Skeletal muscle satellite cell (primary cell): ENCODE measurements around the gene TEAD1.
A peak's percentile ranks its signal among the peaks of the same experiment; 100 is the strongest.

Experiments
- H3K27me3 ChIP-seq: 2 replicates; pipeline ENCODE4 v1.7.0; 2013; ENCODE audit warnings: low read length; ENCODE audit not compliant: control insufficient read depth, insufficient read depth
- H3K36me3 ChIP-seq: 2 replicates; pipeline ENCODE4 v1.7.0; 2013; ENCODE audit warnings: mild to moderate bottlenecking, control low read depth, low read length; ENCODE audit not compliant: insufficient read depth
- H3K4me1 ChIP-seq: 2 replicates; pipeline ENCODE4 v1.7.0; 2013; ENCODE audit warnings: low read length; ENCODE audit not compliant: control insufficient read depth, insufficient read depth
- H3K4me2 ChIP-seq: 2 replicates; pipeline ENCODE4 v1.7.0; 2013; ENCODE audit warnings: mild to moderate bottlenecking, low read length
- H3K4me3 ChIP-seq: 2 replicates; pipeline ENCODE4 v1.7.0; 2013; ENCODE audit warnings: low read length
- H3K9ac ChIP-seq: 2 replicates; pipeline ENCODE4 v1.7.0; 2013; ENCODE audit warnings: mild to moderate bottlenecking, low read depth, low read length, moderate library complexity
- H3K9me3 ChIP-seq: replicated peaks from 2 replicates; pipeline ENCODE4 v1.7.0; 2013; ENCODE audit warnings: mild to moderate bottlenecking, control low read depth, low read length

TEAD1 gene

GRCh38 chr11:12716816-12717215, 42.6 kb downstream of the TEAD1 start:
- Histone ChIP-seq H3K36me3 (peaks cover 7% of the 10 kb centered on the region), H3K27me3 (no peaks in the 10 kb centered on the region), H3K4me3 (no peak overlapping the region), H3K4me1 (peaks cover 34% of the 10 kb centered on the region), H3K9ac (no peak overlapping the region), H3K9me3 (no peaks in the 10 kb centered on the region), H3K4me2 (no peak overlapping the region)

DNA sequence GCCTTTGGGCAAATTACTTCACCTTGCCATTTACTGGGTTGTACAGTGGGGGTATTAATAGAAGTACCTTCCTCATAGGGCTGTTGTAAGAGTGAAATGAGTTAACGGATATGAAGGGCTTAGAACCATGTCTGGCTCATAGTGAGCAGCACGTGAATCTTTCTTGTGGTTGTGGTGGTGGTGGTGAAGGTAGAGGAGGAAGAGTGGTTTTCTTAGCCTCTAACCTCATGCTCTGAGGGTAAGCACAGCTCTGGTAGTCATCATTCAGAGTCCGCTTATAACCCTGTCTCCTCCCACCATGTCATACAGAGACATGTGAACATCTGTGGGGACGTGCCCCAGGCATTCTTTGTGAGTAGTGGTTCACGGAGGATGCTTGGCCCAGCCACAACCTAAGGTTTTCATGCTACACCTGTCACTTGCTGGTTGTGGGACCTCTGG, 43.6 kb downstream of the TEAD1 start:
- Histone ChIP-seq H3K9ac (no peak overlapping the region), H3K9me3 (no peaks in the 10 kb centered on the region), H3K4me1 (peaks cover 39% of the 10 kb centered on the region), H3K4me3 (no peak overlapping the region), H3K27me3 (no peaks in the 10 kb centered on the region), H3K36me3 (peaks cover 9% of the 10 kb centered on the region), H3K4me2 (no peak overlapping the region)

- no peak overlapping the region for H3K4me2 ChIP-seq
- H3K9ac ChIP-seq, result no peak overlapping the region
- peaks cover 9% of the 10 kb centered on the region for H3K36me3 ChIP-seq
- H3K4me1 ChIP-seq, result peaks cover 53% of the 10 kb centered on the region
- H3K4me3 ChIP-seq, result no peak overlapping the region
- no peaks in the 10 kb centered on the region for H3K9me3 ChIP-seq
- H3K27me3 ChIP-seq, result no peaks in the 10 kb centered on the region
These were observed 45.0 kb downstream of the TEAD1 start for GRCh38 chr11:12719221-12719620.

DNA sequence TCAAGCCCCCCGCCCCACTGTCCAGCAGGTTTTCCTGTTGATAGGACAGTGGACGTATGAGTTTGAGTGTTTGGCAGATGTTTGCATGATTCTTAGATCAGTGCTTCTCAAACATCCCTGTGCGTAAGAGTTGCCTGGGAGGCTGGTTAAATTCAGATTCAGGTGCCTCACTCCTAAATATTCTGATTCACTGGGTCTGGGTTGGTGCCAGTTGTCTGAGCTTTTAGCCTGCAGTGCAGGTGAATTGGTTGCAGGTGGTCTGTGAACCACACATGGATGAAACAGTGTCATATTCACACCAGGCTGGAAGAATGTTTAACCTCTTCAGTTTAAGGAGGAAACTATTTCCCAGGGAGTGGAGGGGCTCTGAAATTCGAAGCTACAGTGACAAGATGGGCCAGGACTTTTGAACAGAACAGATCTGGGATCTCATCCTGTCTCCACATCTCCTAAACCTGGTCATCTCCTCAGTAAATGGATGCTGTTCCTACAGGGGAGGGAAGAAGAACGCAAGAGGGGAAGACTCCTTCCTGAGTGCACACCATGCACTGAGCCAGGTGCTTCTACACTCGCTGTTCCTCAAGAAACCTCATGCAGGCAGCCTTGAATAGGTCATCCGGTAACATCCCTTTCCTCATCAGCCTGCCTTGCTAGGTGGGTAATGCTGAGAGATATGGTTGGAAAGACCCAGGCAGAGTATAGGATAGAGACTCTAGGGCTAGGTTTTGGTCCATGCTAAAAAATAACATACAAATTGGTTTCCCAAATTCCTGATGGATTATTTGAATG, 47.8 kb downstream of the TEAD1 start:
- Histone ChIP-seq H3K9ac (no peak overlapping the region), H3K4me1 (peaks cover 75% of the 10 kb centered on the region), H3K4me2 (no peak overlapping the region), H3K9me3 (no peaks in the 10 kb centered on the region), H3K27me3 (no peaks in the 10 kb centered on the region), H3K4me3 (no peak overlapping the region), H3K36me3 (peaks cover 3% of the 10 kb centered on the region)

DNA sequence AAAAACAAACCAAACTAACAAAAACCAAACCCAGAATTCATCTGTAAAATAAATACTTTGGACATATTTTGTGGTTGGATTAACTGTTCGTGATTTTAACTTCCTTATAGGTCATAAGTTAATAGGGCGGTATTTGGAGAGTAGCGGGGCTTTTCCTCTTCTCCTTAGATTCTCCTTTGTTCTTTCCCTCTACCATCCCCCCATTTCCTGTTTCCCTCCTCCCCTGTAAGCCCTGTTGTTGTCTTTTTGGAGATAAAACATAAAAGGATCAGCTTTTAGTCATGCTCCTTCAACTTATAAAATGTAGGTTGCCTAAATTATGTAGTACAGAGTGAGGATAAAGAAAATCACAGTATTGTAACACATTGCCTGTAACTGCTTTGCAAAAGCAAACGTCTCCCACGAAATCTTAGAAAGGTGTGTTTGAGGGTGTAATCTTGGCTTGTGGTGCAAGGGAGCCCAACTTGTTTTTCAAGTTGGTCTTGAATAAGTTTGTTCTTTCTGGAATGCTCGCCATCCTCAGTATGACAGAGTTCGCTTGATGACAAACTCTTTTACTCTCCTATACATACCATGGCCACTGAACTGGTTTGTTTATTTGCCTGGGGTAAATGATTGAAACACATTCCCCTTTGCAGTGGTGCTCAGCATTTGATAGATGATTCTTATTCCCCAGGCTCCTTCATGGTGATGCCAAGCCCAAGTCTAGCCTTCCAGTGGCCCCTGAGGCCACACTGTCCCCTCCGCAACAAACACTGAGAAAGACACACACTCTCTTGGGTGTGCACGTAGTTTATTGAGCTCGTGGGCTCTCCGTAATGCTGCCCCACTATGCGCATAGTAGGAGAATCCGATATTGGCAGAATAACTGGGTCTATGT, 49.4 kb downstream of the TEAD1 start:
- no peaks in the 10 kb centered on the region for H3K27me3 ChIP-seq
- peak overlapping the region; percentile 4 for H3K9ac ChIP-seq

GRCh38 chr11:12724301-12725054, 50.3 kb downstream of the TEAD1 start:
- Histone ChIP-seq H3K4me1 (peaks cover 79% of the 10 kb centered on the region), H3K9me3 (no peaks in the 10 kb centered on the region), H3K9ac (peak overlapping the region; percentile 24), H3K27me3 (no peaks in the 10 kb centered on the region), H3K4me2 (peak overlapping the region; percentile 58), H3K4me3 (no peak overlapping the region), H3K36me3 (peaks cover 3% of the 10 kb centered on the region)

More for the DNA sequence above, 49.4 kb downstream of the TEAD1 start:
- Histone ChIP-seq H3K9me3 (no peaks in the 10 kb centered on the region), H3K36me3 (peaks cover 3% of the 10 kb centered on the region), H3K4me1 (peaks cover 80% of the 10 kb centered on the region), H3K4me2 (peak overlapping the region; percentile 58), H3K4me3 (peak overlapping the region; percentile 4)

DNA sequence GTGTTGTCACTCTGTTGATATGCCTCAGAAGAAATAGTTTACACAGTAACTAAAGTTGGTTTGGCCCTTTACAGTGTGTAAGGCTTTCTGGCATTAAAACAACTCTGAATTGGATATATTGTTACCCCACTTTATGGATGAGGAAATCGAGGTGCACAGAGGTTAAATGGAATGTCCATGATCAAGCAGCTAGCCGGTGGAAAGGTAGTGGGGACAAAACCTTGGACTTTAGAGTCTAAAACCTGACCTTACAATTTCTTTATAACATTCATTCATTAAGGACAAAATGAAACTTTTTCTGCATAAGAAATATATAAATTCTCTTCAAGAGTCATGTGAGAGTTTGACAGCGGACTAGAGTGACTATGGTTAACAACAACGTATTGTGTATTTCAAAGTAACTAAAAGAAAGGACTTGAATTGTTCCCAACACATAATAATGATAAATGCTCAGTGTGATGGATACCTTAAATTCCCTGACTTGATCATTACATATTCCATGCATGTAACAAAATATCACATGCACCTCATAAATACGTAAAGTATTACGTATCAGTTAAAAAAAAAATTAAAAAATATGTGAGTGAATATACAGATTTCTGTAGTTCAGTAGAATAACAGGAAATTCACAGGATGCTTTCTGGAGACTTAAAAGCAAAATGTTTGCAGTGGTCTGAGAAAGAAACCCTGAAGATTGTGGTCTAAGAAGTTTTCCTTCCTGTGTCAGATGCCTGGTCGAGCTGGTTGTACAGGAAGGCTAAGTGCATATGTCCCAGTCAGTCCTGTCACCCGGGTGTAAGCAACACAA, 51.0 kb downstream of the TEAD1 start:
- Histone ChIP-seq H3K36me3 (peaks cover 3% of the 10 kb centered on the region), H3K9me3 (no peaks in the 10 kb centered on the region), H3K4me3 (no peak overlapping the region), H3K27me3 (no peaks in the 10 kb centered on the region), H3K4me2 (peak overlapping the region; percentile 58), H3K9ac (peak overlapping the region; percentile 24), H3K4me1 (peaks cover 72% of the 10 kb centered on the region)

DNA sequence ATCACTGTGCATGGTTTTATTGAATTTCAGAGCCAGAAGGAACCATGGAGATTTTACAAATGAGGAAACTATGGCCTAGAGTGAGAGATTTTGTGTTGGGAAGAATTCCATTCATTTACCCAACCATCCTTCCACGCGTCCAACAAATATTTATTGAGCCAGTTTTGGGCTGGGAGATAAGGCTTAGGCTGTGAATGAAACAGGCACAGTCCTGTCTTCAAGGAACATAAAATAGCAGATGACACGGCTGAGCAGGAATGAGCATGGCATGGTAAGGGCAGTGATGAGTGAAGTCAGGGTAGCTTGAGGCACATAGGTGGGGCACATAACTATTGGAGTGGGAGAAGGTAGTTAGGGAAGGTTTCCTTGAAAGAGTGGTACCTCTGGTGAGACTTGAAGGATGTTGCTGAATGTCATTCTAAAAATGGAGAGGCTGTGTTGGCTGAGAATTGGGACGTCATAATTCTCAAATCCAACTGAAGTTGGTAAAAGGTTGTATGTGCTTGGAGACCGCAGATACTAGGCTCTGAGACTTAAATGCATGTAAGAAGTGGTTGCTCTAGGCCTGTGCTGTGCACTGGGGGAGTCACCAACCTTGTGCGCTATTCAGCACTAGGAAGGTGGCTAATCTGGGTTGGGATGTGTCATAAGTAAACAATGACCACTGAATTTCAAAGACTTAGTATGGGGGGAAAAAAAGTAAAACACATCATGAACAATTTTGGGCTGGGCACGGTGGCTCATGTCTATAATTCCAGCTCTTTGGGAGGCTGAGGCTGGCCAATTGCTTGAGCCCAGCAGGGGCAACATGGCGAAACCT, 51.9 kb downstream of the TEAD1 start:
- H3K9me3 ChIP-seq, result no peaks in the 10 kb centered on the region
- peaks cover 3% of the 10 kb centered on the region for H3K36me3 ChIP-seq
- H3K4me3 ChIP-seq, result no peak overlapping the region
- H3K27me3 ChIP-seq, result no peaks in the 10 kb centered on the region
- H3K4me1 ChIP-seq, result peaks cover 64% of the 10 kb centered on the region
- no peak overlapping the region for H3K4me2 ChIP-seq
- no peak overlapping the region for H3K9ac ChIP-seq

DNA sequence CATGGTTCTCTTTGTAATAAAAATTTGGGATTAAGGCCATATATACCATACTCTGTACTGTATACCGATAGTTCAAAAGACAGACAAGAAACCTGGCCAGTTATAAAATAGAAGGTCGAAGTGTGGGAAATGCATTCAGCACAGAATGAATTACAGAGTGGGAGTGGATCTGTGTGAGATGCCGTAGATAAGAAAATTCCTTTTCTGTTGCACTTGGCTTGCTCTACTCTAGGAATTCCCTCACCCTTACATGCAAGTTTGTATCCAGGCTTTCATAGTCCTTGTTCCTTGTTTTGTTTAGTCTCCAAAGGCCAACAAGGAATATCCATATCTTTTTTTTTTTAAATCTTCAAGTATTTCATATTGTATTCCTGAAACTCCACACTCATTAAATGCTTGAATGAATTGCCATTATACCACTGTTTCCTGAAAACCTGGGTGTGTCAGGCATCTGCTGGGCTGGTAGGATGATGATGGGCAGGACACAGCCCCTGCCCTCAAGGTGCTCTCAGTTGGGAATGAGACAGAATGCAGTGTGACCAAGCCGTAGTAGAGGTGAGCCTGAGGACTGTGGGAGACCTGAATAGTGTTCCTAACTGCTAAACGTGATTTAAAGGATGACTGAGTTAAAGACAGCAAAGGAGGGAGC, 53.5 kb downstream of the TEAD1 start:
- Histone ChIP-seq H3K4me1 (peaks cover 63% of the 10 kb centered on the region), H3K9me3 (no peaks in the 10 kb centered on the region), H3K36me3 (no peaks in the 10 kb centered on the region), H3K4me3 (no peak overlapping the region), H3K27me3 (no peaks in the 10 kb centered on the region), H3K4me2 (no peak overlapping the region), H3K9ac (no peak overlapping the region)

DNA sequence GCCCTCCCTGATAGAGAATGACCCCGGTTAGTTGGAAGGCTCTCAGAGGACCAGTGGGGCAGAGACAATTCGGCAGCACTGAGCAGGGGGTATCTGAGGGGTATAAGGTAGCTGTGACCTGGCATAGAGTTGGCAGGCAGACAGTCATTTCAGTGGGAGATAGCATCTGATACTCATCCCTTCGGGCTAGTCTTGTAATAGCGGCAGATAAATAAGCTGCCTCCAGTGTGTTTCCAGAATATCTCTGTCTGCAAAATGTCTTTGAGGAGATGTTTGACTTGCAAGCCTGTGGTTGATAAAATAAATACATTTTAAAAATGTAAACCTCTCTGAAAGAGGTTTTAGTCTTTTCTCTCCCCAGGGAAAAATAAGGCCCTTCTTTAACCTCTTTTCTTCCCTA, 54.2 kb downstream of the TEAD1 start:
- Histone ChIP-seq H3K9ac (no peak overlapping the region), H3K4me3 (no peak overlapping the region), H3K4me2 (no peak overlapping the region), H3K27me3 (no peaks in the 10 kb centered on the region), H3K36me3 (no peaks in the 10 kb centered on the region), H3K4me1 (peaks cover 55% of the 10 kb centered on the region), H3K9me3 (no peaks in the 10 kb centered on the region)
